Thyroid gland (tissue), 4 donors: ENCODE measurements around the gene ACTL8. TPM values are rescaled to one million over a fixed set of nuclear protein-coding genes. Genes with fewer than 3 reads are reported as not detected.

Source experiments
- DNase-seq, 2 donors: peaks; one replicate each; pipeline ENCODE4 v3.0.0-alpha.2; 2019
- H3K27ac ChIP-seq, 3 donors: fragments of 200-600 bp; sonication (generic); 1 replicate in 2 of 3; 2 replicates in 1 of 3; pipeline ENCODE4 v1.5.1; 2016 to 2019; ENCODE audit warnings: mild to moderate bottlenecking in 1 of 3, moderate library complexity in 1 of 3
- H3K27me3 ChIP-seq: fragments of 200-600 bp; sonication (generic); one replicate; pipeline ENCODE4 v1.5.1; 2019
- H3K36me3 ChIP-seq, 2 donors: fragments of 200-600 bp; sonication (generic); one replicate each; pipeline ENCODE4 v1.5.1; 2016 to 2019
- H3K4me1 ChIP-seq, 2 donors: fragments of 200-600 bp; sonication (generic); one replicate each; pipeline ENCODE4 v1.5.1; 2017 to 2019
- H3K4me3 ChIP-seq, 3 donors: fragments of 200-600 bp; sonication (generic); replicated peaks in 1 of 3; 1 replicate in 2 of 3; 2 replicates in 1 of 3; pipeline ENCODE4 v1.5.1; 2016; ENCODE audit warnings: mild to moderate bottlenecking in 1 of 3
- H3K9me3 ChIP-seq: fragments of 200-600 bp; sonication (generic); one replicate; pipeline ENCODE4 v1.5.1; 2017
- CTCF ChIP-seq, 6 experiments: fragments of 200-600 bp in 3 of 6; fragments of 450-650 bp in 3 of 6; sonication (generic) in 3 of 6; IDR thresholded peaks; one replicate each; pipeline ENCODE4 v1.5.1; 2016 to 2019; ENCODE audit warnings: antibody characterized with exemption in 6 of 6, mild to moderate bottlenecking in 2 of 6, inconsistent platforms in 1 of 6, moderate library complexity in 1 of 6
- POLR2A ChIP-seq, 2 donors: fragments of 450-650 bp; IDR thresholded peaks; one replicate each; pipeline ENCODE4 v1.6.1; 2017; ENCODE audit warnings: antibody characterized with exemption in 2 of 2, mild to moderate bottlenecking in 2 of 2, moderate library complexity in 1 of 2
- WGBS, 2 donors: methylation state at CpG; one replicate each; pipeline ENCODE4 v1.1.5; 2017; 5-methylcytosine and 5-hydroxymethylcytosine counted together
- intact Hi-C: fragments of 100-400 bp; cut with DNase I; formaldehyde crosslinking; loops from one replicate; pipeline ENCODE4 v1.15.1; 2023
- total RNA-seq, 4 donors: library from RNA; depleted of rRNA; stranded (reverse); fragments of >200 nt; gene quantifications; one replicate each; pipeline ENCODE4 v1.2.3, GENCODE V29; 2016

ACTL8 gene
- total RNA-seq, 4 donors from 2014 or later = not detected

GRCh38 chr1:17729248-17729647, 25.9 kb upstream of the ACTL8 start:
- intact Hi-C loops = no loop called here
- Histone ChIP-seq H3K27ac (no peak overlapping the region), H3K4me1 (no peaks in the 10 kb centered on the region), H3K9me3 (no peaks in the 10 kb centered on the region), H3K4me3 (no peak overlapping the region), H3K36me3 (no peaks in the 10 kb centered on the region), H3K27me3 (no peaks in the 10 kb centered on the region)
- no peak for DNase-seq
- TF ChIP-seq CTCF (IDR thresholded peaks at IDR 0.05) (no peak), POLR2A (IDR thresholded peaks at IDR 0.05) (no peak)
- 84 to 86% methylated on average over 11 to 12 of the region's 12 CpGs for WGBS, 2 donors

GRCh38 chr1:17729909-17730308, 25.2 kb upstream of the ACTL8 start:
- Histone ChIP-seq H3K27ac (no peak overlapping the region), H3K4me1 (no peaks in the 10 kb centered on the region), H3K36me3 (no peaks in the 10 kb centered on the region), H3K27me3 (no peaks in the 10 kb centered on the region), H3K4me3 (no peak overlapping the region), H3K9me3 (no peaks in the 10 kb centered on the region)
- DNase-seq = no peak
- intact Hi-C loops = no loop called here
- 78 to 81% methylated on average over 6 to 10 of the region's 10 CpGs for WGBS, 2 donors
- TF ChIP-seq CTCF (IDR thresholded peaks at IDR 0.05) = no peak
- no peak for TF ChIP-seq POLR2A (IDR thresholded peaks at IDR 0.05)

- H3K27ac ChIP-seq = no peak overlapping the region
- DNase-seq = no peak
- no peaks in the 10 kb centered on the region for H3K9me3 ChIP-seq
- H3K4me1 ChIP-seq = no peaks in the 10 kb centered on the region
- no peaks in the 10 kb centered on the region for H3K27me3 ChIP-seq
- WGBS, 2 donors = 66% methylated on average over 5 of the region's 5 CpGs
- TF ChIP-seq POLR2A (IDR thresholded peaks at IDR 0.05) = no peak
- no peak for TF ChIP-seq CTCF (IDR thresholded peaks at IDR 0.05)
- intact Hi-C loops = no loop called here
- H3K4me3 ChIP-seq = no peak overlapping the region
- H3K36me3 ChIP-seq = no peaks in the 10 kb centered on the region
These were observed 23.7 kb upstream of the ACTL8 start for GRCh38 chr1:17731460-17731859.

- Histone ChIP-seq H3K36me3 (no peaks in the 10 kb centered on the region), H3K4me3 (no peak overlapping the region), H3K9me3 (no peaks in the 10 kb centered on the region), H3K27ac (no peak overlapping the region), H3K27me3 (no peaks in the 10 kb centered on the region), H3K4me1 (no peaks in the 10 kb centered on the region)
- whole genome bisulfite sequencing, 2 donors = 78 to 80% methylated on average over 2 of the region's 2 CpGs
- DNase-seq = no peak
- no peak for TF ChIP-seq POLR2A (IDR thresholded peaks at IDR 0.05)
- no peak for TF ChIP-seq CTCF (IDR thresholded peaks at IDR 0.05)
- intact Hi-C loops = no loop called here
These were observed 22.7 kb upstream of the ACTL8 start for GRCh38 chr1:17732475-17732874.

GRCh38 chr1:17733661-17734060, 21.5 kb upstream of the ACTL8 start:
- H3K9me3 ChIP-seq = no peaks in the 10 kb centered on the region
- H3K36me3 ChIP-seq = no peaks in the 10 kb centered on the region
- H3K4me1 ChIP-seq = no peaks in the 10 kb centered on the region
- intact Hi-C loops = no loop called here
- H3K27ac ChIP-seq = no peak overlapping the region
- WGBS, 2 donors = 61 to 65% methylated on average over 21 of the region's 21 CpGs
- H3K27me3 ChIP-seq = no peaks in the 10 kb centered on the region
- TF ChIP-seq POLR2A (IDR thresholded peaks at IDR 0.05) = no peak
- TF ChIP-seq CTCF (IDR thresholded peaks at IDR 0.05) = no peak
- no peak for DNase-seq
- H3K4me3 ChIP-seq = no peak overlapping the region
